Measurements from ENCODE around the gene CNN2. TPM values are rescaled to one million over a fixed set of nuclear protein-coding genes. Genes with fewer than 3 reads are reported as not detected.

Gene CNN2
- total and polyA plus RNA-seq, 9 of the 15 experiments (the other 6 are each of a cell fraction or from before 2014, with no cell fraction given) = 12.1 to 174 (median 52.7) TPM

DNA sequence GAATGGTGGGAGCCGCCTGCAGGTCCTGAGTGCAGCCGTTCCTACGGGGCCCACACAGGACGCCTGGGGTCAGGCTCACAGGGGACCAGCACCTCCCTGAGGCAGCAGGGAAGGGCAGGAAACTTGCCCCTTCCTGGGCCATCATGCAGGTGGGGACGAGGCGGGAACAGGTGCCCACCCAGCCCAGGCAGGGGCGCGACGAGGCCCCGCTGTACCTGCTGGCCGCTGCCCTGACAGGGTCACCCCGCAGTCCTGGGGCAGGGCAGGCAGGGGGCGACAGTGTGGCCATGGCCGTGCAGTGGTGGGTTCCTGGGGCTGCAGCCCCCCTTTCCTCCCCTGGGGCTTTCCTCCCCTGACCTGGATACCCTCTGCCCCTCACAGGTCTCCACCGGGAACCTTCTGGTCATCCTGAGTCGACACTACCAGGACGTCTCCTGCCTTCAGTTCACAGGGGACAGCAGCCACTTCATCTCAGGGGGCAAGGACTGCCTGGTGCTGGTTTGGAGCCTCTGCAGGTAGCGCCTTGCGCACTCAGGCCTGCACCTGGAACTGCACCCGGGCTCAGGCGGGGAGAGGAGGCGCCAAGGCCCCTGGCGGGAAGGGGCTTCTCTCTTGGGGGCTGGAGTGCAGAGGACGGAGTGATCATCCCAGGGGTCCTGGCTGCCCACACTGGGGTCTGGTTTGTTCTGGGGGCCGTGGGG lies 36.9 kb upstream of the CNN2 start (continued):
- TF ChIP-seq, protein P1, sequence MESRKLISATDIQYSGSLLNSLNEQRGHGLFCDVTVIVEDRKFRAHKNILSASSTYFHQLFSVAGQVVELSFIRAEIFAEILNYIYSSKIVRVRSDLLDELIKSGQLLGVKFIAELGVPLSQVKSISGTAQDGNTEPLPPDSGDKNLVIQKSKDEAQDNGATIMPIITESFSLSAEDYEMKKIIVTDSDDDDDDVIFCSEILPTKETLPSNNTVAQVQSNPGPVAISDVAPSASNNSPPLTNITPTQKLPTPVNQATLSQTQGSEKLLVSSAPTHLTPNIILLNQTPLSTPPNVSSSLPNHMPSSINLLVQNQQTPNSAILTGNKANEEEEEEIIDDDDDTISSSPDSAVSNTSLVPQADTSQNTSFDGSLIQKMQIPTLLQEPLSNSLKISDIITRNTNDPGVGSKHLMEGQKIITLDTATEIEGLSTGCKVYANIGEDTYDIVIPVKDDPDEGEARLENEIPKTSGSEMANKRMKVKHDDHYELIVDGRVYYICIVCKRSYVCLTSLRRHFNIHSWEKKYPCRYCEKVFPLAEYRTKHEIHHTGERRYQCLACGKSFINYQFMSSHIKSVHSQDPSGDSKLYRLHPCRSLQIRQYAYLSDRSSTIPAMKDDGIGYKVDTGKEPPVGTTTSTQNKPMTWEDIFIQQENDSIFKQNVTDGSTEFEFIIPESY (CRISPR knock-in tag; IDR thresholded peaks at IDR 0.05) = peak; percentile 99
- TF ChIP-seq BRD4 (IDR thresholded peaks at IDR 0.05) = no peak
- no peak for TF ChIP-seq ZNF764 (CRISPR knock-in tag; IDR thresholded peaks at IDR 0.05; ENCODE audit: low read depth)
- TF ChIP-seq U2AF1 (optimal IDR thresholded peaks at IDR 0.05; ENCODE audit: low read depth, low read length) = no peak
- TF ChIP-seq, protein P2, sequence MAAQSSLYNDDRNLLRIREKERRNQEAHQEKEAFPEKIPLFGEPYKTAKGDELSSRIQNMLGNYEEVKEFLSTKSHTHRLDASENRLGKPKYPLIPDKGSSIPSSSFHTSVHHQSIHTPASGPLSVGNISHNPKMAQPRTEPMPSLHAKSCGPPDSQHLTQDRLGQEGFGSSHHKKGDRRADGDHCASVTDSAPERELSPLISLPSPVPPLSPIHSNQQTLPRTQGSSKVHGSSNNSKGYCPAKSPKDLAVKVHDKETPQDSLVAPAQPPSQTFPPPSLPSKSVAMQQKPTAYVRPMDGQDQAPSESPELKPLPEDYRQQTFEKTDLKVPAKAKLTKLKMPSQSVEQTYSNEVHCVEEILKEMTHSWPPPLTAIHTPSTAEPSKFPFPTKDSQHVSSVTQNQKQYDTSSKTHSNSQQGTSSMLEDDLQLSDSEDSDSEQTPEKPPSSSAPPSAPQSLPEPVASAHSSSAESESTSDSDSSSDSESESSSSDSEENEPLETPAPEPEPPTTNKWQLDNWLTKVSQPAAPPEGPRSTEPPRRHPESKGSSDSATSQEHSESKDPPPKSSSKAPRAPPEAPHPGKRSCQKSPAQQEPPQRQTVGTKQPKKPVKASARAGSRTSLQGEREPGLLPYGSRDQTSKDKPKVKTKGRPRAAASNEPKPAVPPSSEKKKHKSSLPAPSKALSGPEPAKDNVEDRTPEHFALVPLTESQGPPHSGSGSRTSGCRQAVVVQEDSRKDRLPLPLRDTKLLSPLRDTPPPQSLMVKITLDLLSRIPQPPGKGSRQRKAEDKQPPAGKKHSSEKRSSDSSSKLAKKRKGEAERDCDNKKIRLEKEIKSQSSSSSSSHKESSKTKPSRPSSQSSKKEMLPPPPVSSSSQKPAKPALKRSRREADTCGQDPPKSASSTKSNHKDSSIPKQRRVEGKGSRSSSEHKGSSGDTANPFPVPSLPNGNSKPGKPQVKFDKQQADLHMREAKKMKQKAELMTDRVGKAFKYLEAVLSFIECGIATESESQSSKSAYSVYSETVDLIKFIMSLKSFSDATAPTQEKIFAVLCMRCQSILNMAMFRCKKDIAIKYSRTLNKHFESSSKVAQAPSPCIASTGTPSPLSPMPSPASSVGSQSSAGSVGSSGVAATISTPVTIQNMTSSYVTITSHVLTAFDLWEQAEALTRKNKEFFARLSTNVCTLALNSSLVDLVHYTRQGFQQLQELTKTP (IDR thresholded peaks at IDR 0.05; ENCODE audit: low read depth in 1 of 2, partially characterized antibody in 2 of 2) = no peak
- no peak for TF ChIP-seq NCOR1 (IDR thresholded peaks at IDR 0.05)
- TF ChIP-seq POLR2G (IDR thresholded peaks at IDR 0.05; ENCODE audit: low read depth, low read length) = peak; percentile 35
- no peak for TF ChIP-seq TCF7L2 (IDR thresholded peaks at IDR 0.05; ENCODE audit: low read depth, low read length)
- TF ChIP-seq, protein P3, sequence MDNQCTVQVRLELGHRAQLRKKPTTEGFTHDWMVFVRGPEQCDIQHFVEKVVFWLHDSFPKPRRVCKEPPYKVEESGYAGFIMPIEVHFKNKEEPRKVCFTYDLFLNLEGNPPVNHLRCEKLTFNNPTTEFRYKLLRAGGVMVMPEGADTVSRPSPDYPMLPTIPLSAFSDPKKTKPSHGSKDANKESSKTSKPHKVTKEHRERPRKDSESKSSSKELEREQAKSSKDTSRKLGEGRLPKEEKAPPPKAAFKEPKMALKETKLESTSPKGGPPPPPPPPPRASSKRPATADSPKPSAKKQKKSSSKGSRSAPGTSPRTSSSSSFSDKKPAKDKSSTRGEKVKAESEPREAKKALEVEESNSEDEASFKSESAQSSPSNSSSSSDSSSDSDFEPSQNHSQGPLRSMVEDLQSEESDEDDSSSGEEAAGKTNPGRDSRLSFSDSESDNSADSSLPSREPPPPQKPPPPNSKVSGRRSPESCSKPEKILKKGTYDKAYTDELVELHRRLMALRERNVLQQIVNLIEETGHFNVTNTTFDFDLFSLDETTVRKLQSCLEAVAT (IDR thresholded peaks at IDR 0.05) = no peak
- TF ChIP-seq, protein P4, sequence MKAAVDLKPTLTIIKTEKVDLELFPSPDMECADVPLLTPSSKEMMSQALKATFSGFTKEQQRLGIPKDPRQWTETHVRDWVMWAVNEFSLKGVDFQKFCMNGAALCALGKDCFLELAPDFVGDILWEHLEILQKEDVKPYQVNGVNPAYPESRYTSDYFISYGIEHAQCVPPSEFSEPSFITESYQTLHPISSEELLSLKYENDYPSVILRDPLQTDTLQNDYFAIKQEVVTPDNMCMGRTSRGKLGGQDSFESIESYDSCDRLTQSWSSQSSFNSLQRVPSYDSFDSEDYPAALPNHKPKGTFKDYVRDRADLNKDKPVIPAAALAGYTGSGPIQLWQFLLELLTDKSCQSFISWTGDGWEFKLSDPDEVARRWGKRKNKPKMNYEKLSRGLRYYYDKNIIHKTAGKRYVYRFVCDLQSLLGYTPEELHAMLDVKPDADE (conservative IDR thresholded peaks at IDR 0.05; ENCODE audit: control insufficient read depth, low read depth, low read length) = no peak
- peak; percentile 66; the same call in 1 of the 2 replicates for TF ChIP-seq ZBTB7A (IDR thresholded peaks at IDR 0.05; ENCODE audit: borderline replicate concordance, control insufficient read depth, low read depth, low read length)
- TF ChIP-seq FOXK1 (CRISPR knock-in tag; IDR thresholded peaks at IDR 0.05; ENCODE audit: borderline replicate concordance) = 0 out of 2 replicates have a peak, but pooled peaks have one; percentile 26
- no peak for TF ChIP-seq BMI1 (IDR thresholded peaks at IDR 0.05; ENCODE audit: low read length)
- no peak for TF ChIP-seq PCBP2 (IDR thresholded peaks at IDR 0.05; ENCODE audit: low read depth, low read length, poor library complexity, severe bottlenecking)
